IPS DF 6.9 (cell line): ENCODE results near the gene POLR3A.

ENCODE experiments used
- DNase-seq: peaks from one replicate; pipeline ENCODE4 v3.0.0-alpha.2; 2013; ENCODE audit warnings: low read depth, low spot score
- H3K27ac ChIP-seq: one replicate; pipeline ENCODE4 v1.5.1; 2013; ENCODE audit warnings: low read length, control low read depth
- H3K27me3 ChIP-seq: 2 replicates; pipeline ENCODE4 v1.6.1; 2013; ENCODE audit warnings: mild to moderate bottlenecking, low read length; ENCODE audit not compliant: control insufficient read depth, insufficient read depth
- H3K36me3 ChIP-seq: 2 replicates; pipeline ENCODE4 v1.6.1; 2013; ENCODE audit warnings: low read length; ENCODE audit not compliant: control insufficient read depth, insufficient read depth
- H3K4me1 ChIP-seq: 2 replicates; pipeline ENCODE4 v1.6.1; 2013; ENCODE audit warnings: low read length; ENCODE audit not compliant: control insufficient read depth, insufficient read depth
- H3K4me3 ChIP-seq: 2 replicates; pipeline ENCODE4 v1.5.1; 2013; ENCODE audit warnings: mild to moderate bottlenecking, low read length
- H3K9me3 ChIP-seq: 2 replicates; pipeline ENCODE4 v1.6.1; 2013; ENCODE audit warnings: low read length, inconsistent platforms; ENCODE audit not compliant: control insufficient read depth, insufficient read depth
- WGBS: extraction: QIAGEN DNeasy Blood & Tissue Kit; methylation state at CpG from one replicate; pipeline ENCODE4 v1.1.7; 2013; ENCODE audit warnings: mixed read lengths, missing lambda C conversion rate; ENCODE audit not compliant: insufficient read length, insufficient coverage; 5-methylcytosine and 5-hydroxymethylcytosine counted together

POLR3A gene

DNA sequence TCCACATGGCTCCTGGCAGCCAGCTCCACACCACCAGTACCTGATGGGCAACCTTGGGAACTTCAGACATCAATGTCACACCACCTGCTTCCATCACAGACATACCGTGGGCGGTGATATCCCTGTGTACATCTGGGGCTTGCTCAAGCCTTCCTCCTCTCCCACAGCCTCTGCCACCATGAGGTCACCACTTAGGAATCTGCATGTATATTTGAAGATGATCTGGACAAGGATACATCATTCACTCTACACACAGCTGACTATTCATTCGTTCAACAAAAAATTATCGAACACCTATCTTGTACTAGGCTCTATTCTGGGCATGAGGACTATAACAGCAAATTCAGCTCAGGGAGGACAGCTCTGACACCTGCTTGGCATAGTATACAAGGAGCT lies 109.6 kb downstream of the POLR3A start:
- DNase-seq, result no peak
- Histone ChIP-seq H3K27me3 (no peaks in the 10 kb centered on the region), H3K4me3 (no peak overlapping the region), H3K36me3 (peaks cover 2% of the 10 kb centered on the region; the same call in 1 of the 2 replicates), H3K9me3 (no peaks in the 10 kb centered on the region), H3K4me1 (peaks cover 3% of the 10 kb centered on the region), H3K27ac (no peak overlapping the region)
- no CpG with 5 or more reads among the region's 4 CpGs for WGBS
